SK-N-SH treated with all-trans-retinoic acid at 6 μM for 48 hours (cell line): ENCODE measurements around the gene LIMK1.

Experiments
- ATAC-seq: fragments of 200-7000 bp; cut with Tn5 transposase; 3 replicates; pipeline ENCODE4 v1.9.1; 2020; ENCODE audit warnings: mild to moderate bottlenecking, moderate library complexity
- BACH2 ChIP-seq: fragments of 250-450 bp; sonication (Bioruptor Pico); IDR thresholded peaks from 2 replicates; pipeline ENCODE4 v1.9.0; 2021; ENCODE audit warnings: mild to moderate bottlenecking, borderline replicate concordance
- CREB5 ChIP-seq: fragments of 250-450 bp; sonication (Bioruptor Pico); IDR thresholded peaks from 2 replicates; pipeline ENCODE4 v1.5.1; 2020; ENCODE audit warnings: low read depth, mild to moderate bottlenecking, moderate library complexity
- CSDC2 ChIP-seq: fragments of 250-450 bp; sonication (Bioruptor Pico); IDR thresholded peaks from 2 replicates; pipeline ENCODE4 v1.5.0; 2020; ENCODE audit warnings: mild to moderate bottlenecking, moderate library complexity
- CSRNP3 ChIP-seq: fragments of 250-450 bp; sonication (Bioruptor Pico); IDR thresholded peaks from 2 replicates; pipeline ENCODE4 v1.5.1; 2021; ENCODE audit warnings: mild to moderate bottlenecking, moderate library complexity
- ESRRG ChIP-seq: fragments of 250-450 bp; sonication (Bioruptor Pico); IDR thresholded peaks from 2 replicates; pipeline ENCODE4 v1.6.1; 2021; ENCODE audit warnings: mild to moderate bottlenecking
- GLIS3 ChIP-seq: fragments of 250-450 bp; sonication (Bioruptor Pico); IDR thresholded peaks from 2 replicates; pipeline ENCODE4 v1.5.0; 2020; ENCODE audit warnings: mild to moderate bottlenecking, moderate library complexity
- ISL1 ChIP-seq: fragments of 250-450 bp; sonication (Bioruptor Pico); IDR thresholded peaks from 2 replicates; pipeline ENCODE4 v2.1.2; 2022; ENCODE audit warnings: mild to moderate bottlenecking, moderate library complexity
- OSR1 ChIP-seq: fragments of 250-450 bp; sonication (Bioruptor Pico); IDR thresholded peaks from 2 replicates; pipeline ENCODE4 v1.8.0; 2022; ENCODE audit warnings: moderate library complexity, mild to moderate bottlenecking, inconsistent platforms
- PATZ1 ChIP-seq: fragments of 250-450 bp; sonication (Bioruptor Pico); IDR thresholded peaks from 2 replicates; pipeline ENCODE4 v1.8.0; 2020; ENCODE audit warnings: mild to moderate bottlenecking, moderate library complexity, borderline replicate concordance
- POU6F1 ChIP-seq: fragments of 250-450 bp; sonication (Bioruptor Pico); IDR thresholded peaks from 2 replicates; pipeline ENCODE4 v1.8.0; 2021; ENCODE audit warnings: low read depth, mild to moderate bottlenecking, moderate library complexity, borderline replicate concordance
- PPARA ChIP-seq: fragments of 250-450 bp; sonication (Bioruptor Pico); IDR thresholded peaks from 2 replicates; pipeline ENCODE4 v1.5.0; 2020; ENCODE audit warnings: mild to moderate bottlenecking, borderline replicate concordance
- SNAI2 ChIP-seq: fragments of 250-450 bp; sonication (Bioruptor Pico); IDR thresholded peaks from 2 replicates; pipeline ENCODE4 v1.5.0; 2020; ENCODE audit warnings: mild to moderate bottlenecking, moderate library complexity
- TCF4 ChIP-seq: fragments of 250-450 bp; sonication (Bioruptor Pico); IDR thresholded peaks from 2 replicates; pipeline ENCODE4 v1.8.0; 2021; ENCODE audit warnings: mild to moderate bottlenecking, moderate library complexity, borderline replicate concordance
- ZC3H10 ChIP-seq: fragments of 250-450 bp; sonication (Bioruptor Pico); IDR thresholded peaks from 2 replicates; pipeline ENCODE4 v1.5.1; 2021; ENCODE audit warnings: mild to moderate bottlenecking, moderate library complexity
- ZFP3 ChIP-seq: fragments of 250-450 bp; sonication (Bioruptor Pico); IDR thresholded peaks from 2 replicates; pipeline ENCODE4 v1.5.0; 2020; ENCODE audit warnings: mild to moderate bottlenecking, moderate library complexity
- ZFP30 ChIP-seq: fragments of 450-650 bp; formaldehyde crosslinking; IDR thresholded peaks from 2 replicates; pipeline ENCODE4 v1.5.0; 2022; ENCODE audit warnings: mild to moderate bottlenecking, moderate library complexity
- ZNF565 ChIP-seq: fragments of 450-650 bp; formaldehyde crosslinking; conservative IDR thresholded peaks from 2 replicates; pipeline ENCODE4 v1.5.0; 2020; ENCODE audit warnings: low read depth, mild to moderate bottlenecking, moderate library complexity
- ZNF8 ChIP-seq: fragments of 450-650 bp; formaldehyde crosslinking; IDR thresholded peaks from 2 replicates; pipeline ENCODE4 v1.5.0; 2020; ENCODE audit warnings: mild to moderate bottlenecking, moderate library complexity
- TF ChIP-seq, protein P1 (sequence below): fragments of 250-450 bp; sonication (Bioruptor Pico); IDR thresholded peaks from 2 replicates; pipeline ENCODE4 v1.5.0; 2020; ENCODE audit warnings: mild to moderate bottlenecking, moderate library complexity

Gene LIMK1

GRCh38 chr7:74121401-74122249 is 38.0 kb downstream of the LIMK1 start:
- no peak for TF ChIP-seq ZFP3 (CRISPR knock-in tag)
- no peak for TF ChIP-seq GLIS3 (CRISPR knock-in tag)
- TF ChIP-seq ZNF8 = no peak
- TF ChIP-seq CREB5 (CRISPR knock-in tag) = no peak
- no peak for TF ChIP-seq PATZ1 (CRISPR knock-in tag)
- no peak for TF ChIP-seq CSRNP3 (CRISPR knock-in tag)
- TF ChIP-seq ZC3H10 (CRISPR knock-in tag) = no peak
- TF ChIP-seq BACH2 (CRISPR knock-in tag) = no peak
- TF ChIP-seq POU6F1 (CRISPR knock-in tag) = no peak
- no peak for ATAC-seq

DNA sequence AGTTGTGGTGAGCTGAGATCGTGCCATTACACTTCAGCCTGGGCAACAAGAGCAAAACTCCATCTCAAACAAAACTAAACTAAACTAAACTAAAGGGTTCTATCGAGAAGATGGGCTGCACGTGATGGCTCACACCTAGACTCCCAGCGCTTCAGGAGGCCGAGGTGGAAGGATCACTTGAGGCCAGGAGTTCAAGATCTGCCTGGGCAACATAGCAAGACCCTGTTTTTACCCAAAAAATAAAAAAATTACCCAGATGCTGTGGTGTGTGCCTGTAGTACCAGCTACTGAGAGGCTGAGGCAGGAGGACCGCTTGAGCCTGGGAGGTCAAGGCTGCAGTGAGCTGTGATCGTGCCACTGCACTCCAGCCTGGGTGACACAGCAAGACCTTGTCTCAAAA is 40.3 kb downstream of the LIMK1 start:
- peak; percentile 19; the same call in 1 of the 3 replicates for ATAC-seq

DNA sequence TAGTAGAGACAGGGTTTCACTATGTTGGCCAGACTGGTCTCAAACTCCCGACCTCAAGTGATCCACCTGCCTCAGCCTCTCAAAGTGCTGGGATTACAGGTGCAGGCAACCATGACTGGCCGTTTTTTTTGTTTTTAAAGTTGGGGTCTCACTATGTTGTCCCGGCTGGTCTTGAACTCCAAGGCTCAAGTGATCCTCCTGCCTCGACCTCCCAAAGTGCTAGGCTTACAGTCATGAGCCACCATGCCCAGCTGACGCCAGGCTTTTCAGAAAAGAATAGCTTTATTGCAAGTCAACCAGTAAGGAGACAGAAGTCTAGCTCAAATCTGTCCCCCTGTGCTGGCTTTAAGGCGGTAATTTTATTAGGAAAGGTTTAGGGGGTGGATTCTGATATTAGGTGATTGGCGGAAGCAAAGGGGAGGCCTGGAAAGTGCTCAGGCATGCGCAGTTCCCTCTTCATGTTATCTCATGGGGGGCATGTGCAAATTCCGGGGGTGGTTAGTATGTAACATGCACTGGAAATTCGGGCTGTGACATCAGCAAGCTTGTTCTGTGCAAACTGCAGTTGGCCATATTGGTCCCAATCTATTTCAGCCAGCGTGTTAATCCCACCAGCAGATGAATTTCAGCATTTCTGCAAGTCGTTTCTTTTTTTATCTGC is 42.7 kb downstream of the LIMK1 start:
- no peak for ATAC-seq
- no peak for TF ChIP-seq CREB5 (CRISPR knock-in tag)
- TF ChIP-seq ESRRG (CRISPR knock-in tag) = no peak
- no peak for TF ChIP-seq TCF4 (CRISPR knock-in tag)
- no peak for TF ChIP-seq GLIS3 (CRISPR knock-in tag)

DNA sequence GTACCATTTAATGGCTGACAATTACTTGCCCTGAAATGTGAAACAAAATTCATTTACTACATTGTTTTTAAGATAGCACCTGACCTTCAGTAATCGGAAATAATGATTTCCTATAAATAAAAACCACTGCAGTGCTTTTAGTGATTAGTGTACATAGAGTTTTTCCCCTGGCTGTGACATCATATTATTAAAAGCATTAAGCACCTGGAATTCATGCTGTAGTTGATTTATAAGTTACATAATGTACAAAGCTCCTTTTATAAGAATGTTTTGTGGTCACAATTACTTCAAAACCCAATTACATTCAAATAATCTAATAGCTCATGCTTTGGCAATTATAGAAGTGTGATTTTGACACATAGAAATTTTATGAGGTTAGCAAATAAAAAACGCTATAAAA is 46.3 kb downstream of the LIMK1 start:
- no peak for ATAC-seq
- TF ChIP-seq ISL1 (CRISPR knock-in tag) (peak; percentile 29; the same call in 1 of the 2 replicates), ESRRG (CRISPR knock-in tag) (no peak)

GRCh38 chr7:74130518-74130917 is 46.9 kb downstream of the LIMK1 start:
- no peak for ATAC-seq
- TF ChIP-seq ZFP30 (CRISPR knock-in tag) (no peak), SNAI2 (CRISPR knock-in tag) (no peak), PPARA (CRISPR knock-in tag) (no peak), OSR1 (no peak), CSRNP3 (CRISPR knock-in tag) (no peak), CSDC2 (no peak), BACH2 (CRISPR knock-in tag) (no peak), ZNF565 (no peak)
- TF ChIP-seq, protein P1, sequence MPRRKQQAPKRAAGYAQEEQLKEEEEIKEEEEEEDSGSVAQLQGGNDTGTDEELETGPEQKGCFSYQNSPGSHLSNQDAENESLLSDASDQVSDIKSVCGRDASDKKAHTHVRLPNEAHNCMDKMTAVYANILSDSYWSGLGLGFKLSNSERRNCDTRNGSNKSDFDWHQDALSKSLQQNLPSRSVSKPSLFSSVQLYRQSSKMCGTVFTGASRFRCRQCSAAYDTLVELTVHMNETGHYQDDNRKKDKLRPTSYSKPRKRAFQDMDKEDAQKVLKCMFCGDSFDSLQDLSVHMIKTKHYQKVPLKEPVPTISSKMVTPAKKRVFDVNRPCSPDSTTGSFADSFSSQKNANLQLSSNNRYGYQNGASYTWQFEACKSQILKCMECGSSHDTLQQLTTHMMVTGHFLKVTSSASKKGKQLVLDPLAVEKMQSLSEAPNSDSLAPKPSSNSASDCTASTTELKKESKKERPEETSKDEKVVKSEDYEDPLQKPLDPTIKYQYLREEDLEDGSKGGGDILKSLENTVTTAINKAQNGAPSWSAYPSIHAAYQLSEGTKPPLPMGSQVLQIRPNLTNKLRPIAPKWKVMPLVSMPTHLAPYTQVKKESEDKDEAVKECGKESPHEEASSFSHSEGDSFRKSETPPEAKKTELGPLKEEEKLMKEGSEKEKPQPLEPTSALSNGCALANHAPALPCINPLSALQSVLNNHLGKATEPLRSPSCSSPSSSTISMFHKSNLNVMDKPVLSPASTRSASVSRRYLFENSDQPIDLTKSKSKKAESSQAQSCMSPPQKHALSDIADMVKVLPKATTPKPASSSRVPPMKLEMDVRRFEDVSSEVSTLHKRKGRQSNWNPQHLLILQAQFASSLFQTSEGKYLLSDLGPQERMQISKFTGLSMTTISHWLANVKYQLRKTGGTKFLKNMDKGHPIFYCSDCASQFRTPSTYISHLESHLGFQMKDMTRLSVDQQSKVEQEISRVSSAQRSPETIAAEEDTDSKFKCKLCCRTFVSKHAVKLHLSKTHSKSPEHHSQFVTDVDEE (CRISPR knock-in tag) = no peak
